NCI-H1048 (cell line): ENCODE data around the gene KLHL13.
"Not testable (repeated sequence)": the region's sequence is repeated elsewhere in the genome, so short reads cannot be mapped to it uniquely, and the experiment has no call there.

Experiments
- DNase-seq: peaks from one replicate; lab custom pipeline; 2025; lab: John Stamatoyannopoulos, UW

Gene KLHL13

GRCh38 chrX:118074196-118074595, 42.4 kb downstream of the KLHL13 start:
- no peak for DNase-seq

- no peak for DNase-seq
Observed at GRCh38 chrX:118066867-118067515, 49.6 kb downstream of the KLHL13 start.

- DNase-seq, result no peak
Observed at GRCh38 chrX:118062817-118063615, 53.6 kb downstream of the KLHL13 start.

- no peak for DNase-seq
Observed at GRCh38 chrX:118062048-118062789, 54.4 kb downstream of the KLHL13 start.

GRCh38 chrX:118058924-118059323, 57.7 kb downstream of the KLHL13 start:
- no peak for DNase-seq

- DNase-seq, result no peak
Observed at GRCh38 chrX:118056870-118057269, 59.7 kb downstream of the KLHL13 start.

GRCh38 chrX:118049713-118050112, 66.9 kb downstream of the KLHL13 start:
- no peak for DNase-seq

GRCh38 chrX:118047446-118048186, 69.0 kb downstream of the KLHL13 start:
- DNase-seq, result no peak

GRCh38 chrX:118039591-118039990, 77.0 kb downstream of the KLHL13 start:
- DNase-seq, result no peak

- DNase-seq, result no peak
Observed at GRCh38 chrX:118038614-118039365, 77.8 kb downstream of the KLHL13 start.

GRCh38 chrX:118026631-118027030, 90.0 kb downstream of the KLHL13 start:
- DNase-seq, result no peak

- DNase-seq, result no peak
Observed at GRCh38 chrX:118025226-118025625, 91.4 kb downstream of the KLHL13 start.

- DNase-seq, result no peak
Observed at GRCh38 chrX:118024482-118024881, 92.1 kb downstream of the KLHL13 start.

GRCh38 chrX:118022753-118023152, 93.9 kb downstream of the KLHL13 start:
- DNase-seq, result no peak

- no peak for DNase-seq
Observed at GRCh38 chrX:118016422-118016821, 100.2 kb downstream of the KLHL13 start.

- not testable (repeated sequence) for DNase-seq
Observed at GRCh38 chrX:118002417-118002816, 114.2 kb downstream of the KLHL13 start.

GRCh38 chrX:118000518-118000917, 116.1 kb downstream of the KLHL13 start:
- no peak for DNase-seq

GRCh38 chrX:117998171-117998570, 118.4 kb downstream of the KLHL13 start:
- DNase-seq, result no peak

GRCh38 chrX:117996918-117997480, 119.6 kb downstream of the KLHL13 start:
- no peak for DNase-seq

GRCh38 chrX:117996408-117996807, 120.2 kb downstream of the KLHL13 start:
- DNase-seq, result no peak

- DNase-seq, result no peak
Observed at GRCh38 chrX:117995378-117995777, 121.2 kb downstream of the KLHL13 start.
